ENCODE data around the gene C9orf78. TPM values are rescaled to one million over a fixed set of nuclear protein-coding genes. Genes with fewer than 3 reads are reported as not detected.

The C9orf78 gene
- total and polyA plus RNA-seq, 9 of the 15 experiments (the other 6 are each of a cell fraction or from before 2014, with no cell fraction given): 94.6 to 266 (median 202) TPM

DNA sequence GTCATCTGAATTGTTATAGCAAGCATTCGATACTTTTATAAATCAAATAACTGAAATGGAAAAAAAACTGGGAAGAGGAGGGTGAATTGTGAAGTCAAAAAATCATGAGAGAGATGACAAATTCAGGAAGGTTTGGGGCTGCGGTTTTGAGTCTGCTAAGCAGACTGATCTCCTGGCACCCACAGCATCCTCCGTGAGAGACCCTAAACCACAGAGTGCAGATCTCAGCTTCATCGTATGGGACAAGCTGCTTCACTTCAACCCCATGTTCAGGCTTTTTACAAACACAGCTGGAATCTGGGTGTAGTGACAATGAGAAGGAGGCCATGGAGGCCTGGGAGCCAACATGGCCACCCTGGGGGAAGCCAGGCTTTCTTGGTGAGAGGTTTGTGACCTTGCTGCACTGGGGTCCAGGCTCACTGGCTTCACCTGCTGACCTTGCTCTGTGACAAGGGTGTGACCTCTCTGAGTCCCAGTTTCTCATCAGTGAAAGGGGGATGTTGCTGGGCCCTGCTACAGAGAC is 19.6 kb upstream of the C9orf78 start (continued):
- TF ChIP-seq, protein P1, sequence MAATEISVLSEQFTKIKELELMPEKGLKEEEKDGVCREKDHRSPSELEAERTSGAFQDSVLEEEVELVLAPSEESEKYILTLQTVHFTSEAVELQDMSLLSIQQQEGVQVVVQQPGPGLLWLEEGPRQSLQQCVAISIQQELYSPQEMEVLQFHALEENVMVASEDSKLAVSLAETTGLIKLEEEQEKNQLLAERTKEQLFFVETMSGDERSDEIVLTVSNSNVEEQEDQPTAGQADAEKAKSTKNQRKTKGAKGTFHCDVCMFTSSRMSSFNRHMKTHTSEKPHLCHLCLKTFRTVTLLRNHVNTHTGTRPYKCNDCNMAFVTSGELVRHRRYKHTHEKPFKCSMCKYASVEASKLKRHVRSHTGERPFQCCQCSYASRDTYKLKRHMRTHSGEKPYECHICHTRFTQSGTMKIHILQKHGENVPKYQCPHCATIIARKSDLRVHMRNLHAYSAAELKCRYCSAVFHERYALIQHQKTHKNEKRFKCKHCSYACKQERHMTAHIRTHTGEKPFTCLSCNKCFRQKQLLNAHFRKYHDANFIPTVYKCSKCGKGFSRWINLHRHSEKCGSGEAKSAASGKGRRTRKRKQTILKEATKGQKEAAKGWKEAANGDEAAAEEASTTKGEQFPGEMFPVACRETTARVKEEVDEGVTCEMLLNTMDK (IDR thresholded peaks at IDR 0.05; ENCODE audit: borderline replicate concordance, insufficient read depth, low read depth, low read length, poor library complexity, severe bottlenecking): no peak
- TF ChIP-seq ZNF282 (CRISPR knock-in tag; IDR thresholded peaks at IDR 0.05): no peak
- TF ChIP-seq ATF1 (CRISPR knock-in tag; IDR thresholded peaks at IDR 0.05): no peak
- no peak for TF ChIP-seq ATF1 (tag; IDR thresholded peaks at IDR 0.05)
- TF ChIP-seq JUND (IDR thresholded peaks at IDR 0.05; ENCODE audit: borderline replicate concordance, low read depth, low read length): no peak
- no peak for TF ChIP-seq JUND (tag; IDR thresholded peaks at IDR 0.05; ENCODE audit: borderline replicate concordance, low read depth, low read length)
- TF ChIP-seq, protein P2, sequence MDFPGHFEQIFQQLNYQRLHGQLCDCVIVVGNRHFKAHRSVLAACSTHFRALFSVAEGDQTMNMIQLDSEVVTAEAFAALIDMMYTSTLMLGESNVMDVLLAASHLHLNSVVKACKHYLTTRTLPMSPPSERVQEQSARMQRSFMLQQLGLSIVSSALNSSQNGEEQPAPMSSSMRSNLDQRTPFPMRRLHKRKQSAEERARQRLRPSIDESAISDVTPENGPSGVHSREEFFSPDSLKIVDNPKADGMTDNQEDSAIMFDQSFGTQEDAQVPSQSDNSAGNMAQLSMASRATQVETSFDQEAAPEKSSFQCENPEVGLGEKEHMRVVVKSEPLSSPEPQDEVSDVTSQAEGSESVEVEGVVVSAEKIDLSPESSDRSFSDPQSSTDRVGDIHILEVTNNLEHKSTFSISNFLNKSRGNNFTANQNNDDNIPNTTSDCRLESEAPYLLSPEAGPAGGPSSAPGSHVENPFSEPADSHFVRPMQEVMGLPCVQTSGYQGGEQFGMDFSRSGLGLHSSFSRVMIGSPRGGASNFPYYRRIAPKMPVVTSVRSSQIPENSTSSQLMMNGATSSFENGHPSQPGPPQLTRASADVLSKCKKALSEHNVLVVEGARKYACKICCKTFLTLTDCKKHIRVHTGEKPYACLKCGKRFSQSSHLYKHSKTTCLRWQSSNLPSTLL (IDR thresholded peaks at IDR 0.05): no peak
